Spleen (tissue), 7 donors: ENCODE data around the gene FREM2.

Experiments
- POLR2A ChIP-seq, 3 donors: fragments of 450-650 bp; IDR thresholded peaks; one replicate each; pipeline ENCODE4 v1.5.1; 2017; ENCODE audit warnings: antibody characterized with exemption in 3 of 3, mild to moderate bottlenecking in 1 of 3
- POLR2AphosphoS5 ChIP-seq, 3 donors: sonication (generic); formaldehyde crosslinking; IDR thresholded peaks; one replicate each; pipeline ENCODE4 v1.5.1; 2017; ENCODE audit warnings: antibody characterized with exemption in 3 of 3
- TF ChIP-seq, protein P1 (sequence below), 11 experiments: fragments of 200-600 bp in 7 of 11; fragments of 450-650 bp in 4 of 11; sonication (generic) in 4 of 11; IDR thresholded peaks in 8 of 11; conservative IDR thresholded peaks in 3 of 11; 1 replicate in 7 of 11; 2 replicates in 4 of 11; pipeline versions ENCODE4 v1.4.0 to v1.8.0; 2016 to 2021; ENCODE audit warnings: antibody characterized with exemption in 11 of 11, inconsistent platforms in 4 of 11, mild to moderate bottlenecking in 1 of 11
- donor health status: DM: no; HTN: no; CAD: no; lungs with moderate emphysema.
- donor health status: DM: no; HTN: no; CAD: no.
- donor health status: DM: no; HTN: no; CAD: no.

DNA sequence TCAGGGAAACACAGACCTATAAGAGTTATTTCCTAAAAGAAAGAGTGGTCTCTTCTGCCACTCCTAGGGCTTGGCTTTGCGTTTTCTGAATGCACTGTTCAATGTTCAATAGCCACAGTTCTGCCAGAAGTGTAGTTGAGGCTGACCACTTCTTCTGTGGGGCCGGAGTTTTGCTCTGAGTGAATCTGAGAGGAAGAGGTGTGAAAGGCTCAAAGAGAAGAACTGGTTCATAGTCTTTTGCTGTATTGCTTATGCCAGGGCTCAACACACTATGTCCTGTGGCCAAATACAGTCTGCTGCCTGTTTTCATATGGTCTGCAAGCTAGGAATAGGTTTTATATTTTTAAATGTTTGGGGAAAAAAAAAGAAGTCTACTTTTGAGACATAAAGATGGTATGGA, 175.6 kb downstream of the FREM2 start:
- TF ChIP-seq POLR2A (IDR thresholded peaks at IDR 0.05) (no peak), POLR2AphosphoS5 (IDR thresholded peaks at IDR 0.05) (no peak)
- TF ChIP-seq, protein P1, sequence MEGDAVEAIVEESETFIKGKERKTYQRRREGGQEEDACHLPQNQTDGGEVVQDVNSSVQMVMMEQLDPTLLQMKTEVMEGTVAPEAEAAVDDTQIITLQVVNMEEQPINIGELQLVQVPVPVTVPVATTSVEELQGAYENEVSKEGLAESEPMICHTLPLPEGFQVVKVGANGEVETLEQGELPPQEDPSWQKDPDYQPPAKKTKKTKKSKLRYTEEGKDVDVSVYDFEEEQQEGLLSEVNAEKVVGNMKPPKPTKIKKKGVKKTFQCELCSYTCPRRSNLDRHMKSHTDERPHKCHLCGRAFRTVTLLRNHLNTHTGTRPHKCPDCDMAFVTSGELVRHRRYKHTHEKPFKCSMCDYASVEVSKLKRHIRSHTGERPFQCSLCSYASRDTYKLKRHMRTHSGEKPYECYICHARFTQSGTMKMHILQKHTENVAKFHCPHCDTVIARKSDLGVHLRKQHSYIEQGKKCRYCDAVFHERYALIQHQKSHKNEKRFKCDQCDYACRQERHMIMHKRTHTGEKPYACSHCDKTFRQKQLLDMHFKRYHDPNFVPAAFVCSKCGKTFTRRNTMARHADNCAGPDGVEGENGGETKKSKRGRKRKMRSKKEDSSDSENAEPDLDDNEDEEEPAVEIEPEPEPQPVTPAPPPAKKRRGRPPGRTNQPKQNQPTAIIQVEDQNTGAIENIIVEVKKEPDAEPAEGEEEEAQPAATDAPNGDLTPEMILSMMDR (IDR thresholded peaks at IDR 0.05 in 8 of 11, conservative IDR thresholded peaks at IDR 0.05 in 3 of 11), result no peak
